Measurements from ENCODE around the gene IGFL2.

IGFL2 gene

GRCh38 chr19:46126086-46126580 is 21.9 kb upstream of the IGFL2 start:
- Histone ChIP-seq H3K4me1 (no peaks in the 10 kb centered on the region), H3K9me3 (ENCODE audit: control insufficient read depth, low read length) (no peaks in the 10 kb centered on the region), H3K27me3 (ENCODE audit: control insufficient read depth, insufficient read depth, low read length) (no peaks in the 10 kb centered on the region), H3K4me3 (ENCODE audit: low read depth, low read length) (no peak overlapping the region), H3K36me3 (ENCODE audit: control insufficient read depth, insufficient read depth, low read length) (no peaks in the 10 kb centered on the region), H3K79me2 (no peaks in the 10 kb centered on the region), H3K4me2 (ENCODE audit: low read length) (no peak overlapping the region), H3K27ac (no peak overlapping the region), H3K9ac (no peak overlapping the region), H2AFZ (no peak overlapping the region)
- no peak for TF ChIP-seq CTCF (IDR thresholded peaks at IDR 0.05)

- no peak overlapping the region for H3K4me3 ChIP-seq (ENCODE audit: low read depth, low read length)
These were observed 16.4 kb upstream of the IGFL2 start for GRCh38 chr19:46131485-46132143.

GRCh38 chr19:46132508-46133100 is 15.4 kb upstream of the IGFL2 start:
- no peaks in the 10 kb centered on the region for H3K36me3 ChIP-seq (ENCODE audit: control insufficient read depth, insufficient read depth, low read length)
- H3K27ac ChIP-seq = peak overlapping the region; percentile 80
- H3K4me1 ChIP-seq = peaks cover 6% of the 10 kb centered on the region
- H3K9me3 ChIP-seq (ENCODE audit: control insufficient read depth, low read length) = no peaks in the 10 kb centered on the region
- no peaks in the 10 kb centered on the region for H3K79me2 ChIP-seq
- no peak overlapping the region for H3K9ac ChIP-seq
- H3K4me2 ChIP-seq (ENCODE audit: low read length) = peak overlapping the region; percentile 57
- H3K4me3 ChIP-seq (ENCODE audit: low read depth, low read length) = peak overlapping the region; percentile 23
- H3K27me3 ChIP-seq (ENCODE audit: control insufficient read depth, insufficient read depth, low read length) = no peaks in the 10 kb centered on the region
- TF ChIP-seq CTCF (IDR thresholded peaks at IDR 0.05) = no peak
- H2AFZ ChIP-seq = peak overlapping the region; percentile 65

More at GRCh38 chr19:46131485-46132143, 16.4 kb upstream of the IGFL2 start:
- H3K36me3 ChIP-seq (ENCODE audit: control insufficient read depth, insufficient read depth, low read length) = no peaks in the 10 kb centered on the region
- H3K27me3 ChIP-seq (ENCODE audit: control insufficient read depth, insufficient read depth, low read length) = no peaks in the 10 kb centered on the region
- H3K4me2 ChIP-seq (ENCODE audit: low read length) = no peak overlapping the region
- no peak for TF ChIP-seq CTCF (IDR thresholded peaks at IDR 0.05)
- H3K9ac ChIP-seq = no peak overlapping the region
- no peak overlapping the region for H2AFZ ChIP-seq
- H3K27ac ChIP-seq = no peak overlapping the region
- H3K9me3 ChIP-seq (ENCODE audit: control insufficient read depth, low read length) = no peaks in the 10 kb centered on the region
- H3K79me2 ChIP-seq = no peaks in the 10 kb centered on the region
- H3K4me1 ChIP-seq = peaks cover 6% of the 10 kb centered on the region

GRCh38 chr19:46133101-46133627 is 14.9 kb upstream of the IGFL2 start:
- no peaks in the 10 kb centered on the region for H3K27me3 ChIP-seq (ENCODE audit: control insufficient read depth, insufficient read depth, low read length)
- peak overlapping the region; percentile 80 for H3K27ac ChIP-seq
- no peak for TF ChIP-seq CTCF (IDR thresholded peaks at IDR 0.05)
- no peaks in the 10 kb centered on the region for H3K79me2 ChIP-seq
- no peak overlapping the region for H3K9ac ChIP-seq
- H3K4me1 ChIP-seq = peaks cover 6% of the 10 kb centered on the region
- H2AFZ ChIP-seq = peak overlapping the region; percentile 65
- peak overlapping the region; percentile 57 for H3K4me2 ChIP-seq (ENCODE audit: low read length)
- H3K4me3 ChIP-seq (ENCODE audit: low read depth, low read length) = peak overlapping the region; percentile 23
- H3K36me3 ChIP-seq (ENCODE audit: control insufficient read depth, insufficient read depth, low read length) = no peaks in the 10 kb centered on the region
- H3K9me3 ChIP-seq (ENCODE audit: control insufficient read depth, low read length) = no peaks in the 10 kb centered on the region

Data from parathyroid adenoma (tissue), 2 donors.